Activated B cell treated with CpG ODN at 0.5 μM for 24 hours (primary cell): ENCODE results near the gene RIMBP2. TPM values are rescaled to one million over a fixed set of nuclear protein-coding genes. Genes with fewer than 3 reads are reported as not detected.

ENCODE experiments used
- ATAC-seq: fragments of 200-7000 bp; cut with Tn5 transposase; one replicate; pipeline ENCODE4 v1.10.0; 2021; ENCODE audit warnings: low read depth, mild to moderate bottlenecking, moderate library complexity
- CTCF ChIA-PET: fragments of 350-600 bp; sonication (Branson Sonifier 250); formaldehyde crosslinking; loops from one replicate; lab custom pipeline; 2021; ENCODE audit warnings: antibody characterized with exemption; lab: Charles Lee
- POLR2A ChIA-PET: fragments of 350-600 bp; sonication (Branson Sonifier 250); formaldehyde crosslinking; loops from one replicate; lab custom pipeline; 2021; ENCODE audit warnings: antibody characterized with exemption; lab: Charles Lee
- DNase-seq: peaks from one replicate; pipeline ENCODE4 v3.0.0; 2022
- H3K27ac Mint-ChIP-seq: one replicate; pipeline ENCODE4 v1.8.0; 2020; ENCODE audit warnings: mixed read lengths
- H3K27me3 Mint-ChIP-seq: one replicate; pipeline ENCODE4 v1.8.0; 2021; ENCODE audit warnings: mixed read lengths
- H3K36me3 Mint-ChIP-seq: one replicate; pipeline ENCODE4 v1.8.0; 2021; ENCODE audit warnings: low read depth, mixed read lengths
- H3K4me1 Mint-ChIP-seq: one replicate; pipeline ENCODE4 v1.8.0; 2021; ENCODE audit warnings: mixed read lengths
- H3K4me3 Mint-ChIP-seq: one replicate; pipeline ENCODE4 v1.8.0; 2020; ENCODE audit warnings: mild to moderate bottlenecking, mixed read lengths
- H3K9me3 Mint-ChIP-seq: one replicate; pipeline ENCODE4 v1.8.0; 2020; ENCODE audit warnings: mixed read lengths
- CTCF ChIP-seq: fragments of 200-600 bp; IDR thresholded peaks from one replicate; pipeline ENCODE4 v1.8.0; 2022; ENCODE audit warnings: antibody characterized with exemption, mild to moderate bottlenecking
- intact Hi-C: fragments of 100-400 bp; cut with micrococcal nuclease; formaldehyde crosslinking; loops from one replicate; pipeline ENCODE4 v1.15.1; 2024
- total RNA-seq: library from RNA; stranded (reverse); gene quantifications from 2 replicates; pipeline ENCODE4 v1.2.3, GENCODE V29; 2022

The RIMBP2 gene
- total RNA-seq, 1 donor from 2014 or later = not detected

GRCh38 chr12:130436741-130437501, 279.2 kb downstream of the RIMBP2 start:
- H3K9me3 Mint-ChIP-seq = peaks cover 7% of the 10 kb centered on the region
- H3K27ac Mint-ChIP-seq = no peak overlapping the region
- intact Hi-C loops = no loop called here
- no peak overlapping the region for H3K4me3 Mint-ChIP-seq
- H3K36me3 Mint-ChIP-seq = no peaks in the 10 kb centered on the region
- ChIA-PET CTCF (no interaction called here), POLR2A (no interaction called here)
- no peak for TF ChIP-seq CTCF
- DNase-seq = no peak
- no peaks in the 10 kb centered on the region for H3K4me1 Mint-ChIP-seq
- H3K27me3 Mint-ChIP-seq = no peaks in the 10 kb centered on the region
- no peak for ATAC-seq

DNA sequence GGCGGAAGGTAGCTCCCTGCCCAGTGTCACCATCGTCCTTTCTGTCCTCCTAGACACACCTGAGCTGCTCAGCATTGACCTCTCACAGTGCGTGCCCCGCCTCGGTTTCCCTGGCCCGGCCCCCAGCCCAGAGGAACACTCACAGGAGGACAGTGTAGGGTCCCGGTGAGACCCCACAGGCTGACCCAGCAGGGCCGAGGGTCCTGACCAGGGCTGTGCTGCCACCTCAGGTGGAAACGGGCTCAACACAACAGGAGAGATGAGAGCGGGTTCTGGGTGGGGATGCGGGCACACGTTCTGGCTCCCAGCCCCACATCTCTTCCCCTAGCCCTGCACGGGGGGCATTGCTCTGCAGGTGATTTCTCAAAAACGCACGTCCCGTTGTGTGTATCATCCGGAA, 280.3 kb downstream of the RIMBP2 start:
- no peak for TF ChIP-seq CTCF
- H3K4me1 Mint-ChIP-seq = no peaks in the 10 kb centered on the region
- DNase-seq = no peak
- no peaks in the 10 kb centered on the region for H3K27me3 Mint-ChIP-seq
- no peak for ATAC-seq
- H3K4me3 Mint-ChIP-seq = no peak overlapping the region
- intact Hi-C loops = no loop called here
- CTCF ChIA-PET = no interaction called here
- POLR2A ChIA-PET = no interaction called here
- peaks cover 7% of the 10 kb centered on the region for H3K9me3 Mint-ChIP-seq
- no peaks in the 10 kb centered on the region for H3K36me3 Mint-ChIP-seq
- no peak overlapping the region for H3K27ac Mint-ChIP-seq

DNA sequence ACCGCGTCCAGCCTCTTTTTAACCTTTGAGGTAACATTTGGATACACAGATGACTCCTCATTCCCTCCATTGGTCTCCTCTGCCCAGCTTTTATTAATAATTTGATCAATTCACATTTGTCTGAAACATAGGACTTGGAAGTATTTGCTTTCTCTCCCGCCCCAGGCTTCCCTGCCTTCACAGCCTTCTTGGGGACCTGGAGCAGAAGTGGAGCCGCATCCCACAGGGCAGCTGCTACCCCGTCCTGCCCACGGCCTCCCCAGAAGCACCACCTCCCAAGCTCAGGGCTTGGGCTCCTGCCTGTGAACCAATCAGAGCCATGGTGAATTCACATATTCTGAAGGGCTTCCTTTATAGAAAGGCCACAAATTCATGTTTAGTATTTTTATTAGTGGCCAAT, 280.8 kb downstream of the RIMBP2 start:
- no peaks in the 10 kb centered on the region for H3K4me1 Mint-ChIP-seq
- intact Hi-C loops = no loop called here
- no peak overlapping the region for H3K27ac Mint-ChIP-seq
- no peaks in the 10 kb centered on the region for H3K36me3 Mint-ChIP-seq
- CTCF ChIA-PET = no interaction called here
- no peaks in the 10 kb centered on the region for H3K27me3 Mint-ChIP-seq
- H3K9me3 Mint-ChIP-seq = peaks cover 7% of the 10 kb centered on the region
- ATAC-seq = no peak
- no peak overlapping the region for H3K4me3 Mint-ChIP-seq
- TF ChIP-seq CTCF = no peak
- DNase-seq = no peak
- POLR2A ChIA-PET = no interaction called here

- Mint-ChIP-seq H3K36me3 (no peaks in the 10 kb centered on the region), H3K27me3 (no peaks in the 10 kb centered on the region), H3K4me3 (no peak overlapping the region), H3K9me3 (peaks cover 7% of the 10 kb centered on the region), H3K4me1 (no peaks in the 10 kb centered on the region), H3K27ac (no peak overlapping the region)
- CTCF ChIA-PET = no interaction called here
- no peak for ATAC-seq
- POLR2A ChIA-PET = no interaction called here
- no peak for TF ChIP-seq CTCF
- no peak for DNase-seq
- intact Hi-C loops = no loop called here
Observed at GRCh38 chr12:130434560-130434959, 281.5 kb downstream of the RIMBP2 start.

- Mint-ChIP-seq H3K9me3 (peaks cover 5% of the 10 kb centered on the region), H3K4me3 (no peak overlapping the region), H3K27me3 (no peaks in the 10 kb centered on the region), H3K27ac (no peak overlapping the region), H3K4me1 (no peaks in the 10 kb centered on the region), H3K36me3 (no peaks in the 10 kb centered on the region)
- no peak for ATAC-seq
- no peak for TF ChIP-seq CTCF
- ChIA-PET POLR2A (no interaction called here), CTCF (no interaction called here)
- no peak for DNase-seq
- intact Hi-C loops = no loop called here
Observed at GRCh38 chr12:130433834-130434233, 282.3 kb downstream of the RIMBP2 start.
